ENCODE results near the gene ARHGAP24. TPM values are rescaled to one million over a fixed set of nuclear protein-coding genes. Genes with fewer than 3 reads are reported as not detected.

The ARHGAP24 gene
- total and polyA plus RNA-seq, 2 experiments from 2014 or later: 5.1 to 8.6 TPM

DNA sequence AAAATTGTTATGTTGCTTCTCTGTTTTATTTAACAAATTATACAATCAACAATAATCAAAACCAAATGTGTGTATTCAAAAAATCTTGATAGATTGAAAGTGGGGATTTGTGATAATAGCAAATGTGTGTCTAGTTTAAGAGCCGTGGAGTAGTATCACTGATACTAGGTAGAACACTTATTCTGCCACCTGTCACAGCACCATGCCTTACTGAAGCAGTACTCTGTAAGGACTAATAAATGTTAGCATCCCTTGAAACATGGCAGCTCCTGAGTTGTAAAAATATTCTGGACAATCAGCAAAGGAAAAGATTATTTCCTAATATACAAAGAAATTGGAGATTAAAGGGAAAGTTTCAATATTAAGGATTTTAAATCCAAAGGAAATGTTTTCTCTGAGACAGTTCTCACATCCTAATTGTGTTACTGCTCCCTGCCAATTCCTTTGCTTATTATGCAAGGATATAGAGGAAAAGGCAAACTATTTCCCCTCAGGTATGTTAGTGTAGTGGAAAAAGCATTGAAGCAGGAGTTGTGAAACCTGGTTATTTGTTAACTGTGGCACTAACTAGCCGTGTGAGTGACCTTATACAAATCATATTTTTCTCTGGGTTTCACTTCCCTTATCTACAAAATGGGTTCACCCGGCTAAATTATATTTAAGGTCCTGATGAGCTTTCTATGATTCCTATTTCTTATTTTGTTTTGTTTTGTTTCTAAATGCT, 303.1 kb downstream of the ARHGAP24 start:
- no peaks in the 10 kb centered on the region for H3K27me3 ChIP-seq
- no peak overlapping the region for H3K27ac ChIP-seq
- no peaks in the 10 kb centered on the region for H3K9me3 ChIP-seq (ENCODE audit: low read depth)
- H3K36me3 ChIP-seq: no peaks in the 10 kb centered on the region
- no peak for DNase-seq (ENCODE audit: low read depth in 1 of 2, low spot score in 1 of 2)
- H3K4me3 ChIP-seq: no peak overlapping the region
- H3K4me1 ChIP-seq (ENCODE audit: low read depth): peaks cover 9% of the 10 kb centered on the region
- no peak for TF ChIP-seq CTCF (IDR thresholded peaks at IDR 0.05; ENCODE audit: low read depth, low read length)

DNA sequence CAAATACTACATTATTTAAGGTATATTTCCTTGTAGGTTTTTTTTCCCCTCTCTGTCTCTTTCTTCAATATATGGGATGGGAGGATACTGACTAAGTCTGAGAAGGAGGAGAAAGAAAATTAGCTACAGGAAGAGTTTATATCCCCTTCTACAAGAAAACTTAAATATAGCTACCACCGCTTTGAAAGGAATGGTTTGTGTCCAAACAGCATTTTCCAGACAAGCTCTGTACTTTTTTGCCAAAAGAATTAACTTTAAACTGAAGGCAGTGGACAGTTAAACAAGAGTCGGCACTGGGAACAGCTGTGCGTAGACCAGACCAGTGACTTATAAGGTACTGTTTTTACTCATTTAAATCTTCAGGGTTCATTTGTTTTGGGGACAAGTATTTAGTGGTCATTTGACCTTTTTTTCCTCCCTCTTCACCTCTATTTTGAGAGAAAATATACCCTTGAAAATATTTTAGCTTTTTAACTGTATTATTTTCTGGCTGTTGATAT, 303.7 kb downstream of the ARHGAP24 start:
- Histone ChIP-seq H3K4me1 (ENCODE audit: low read depth) (peaks cover 9% of the 10 kb centered on the region), H3K27ac (no peak overlapping the region), H3K27me3 (no peaks in the 10 kb centered on the region), H3K36me3 (no peaks in the 10 kb centered on the region), H3K9me3 (ENCODE audit: low read depth) (no peaks in the 10 kb centered on the region), H3K4me3 (no peak overlapping the region)
- TF ChIP-seq CTCF (IDR thresholded peaks at IDR 0.05; ENCODE audit: low read depth, low read length): no peak
- DNase-seq (ENCODE audit: low read depth in 1 of 2, low spot score in 1 of 2): peak in 1 of 2 donors; percentile 55

- no peak for TF ChIP-seq CTCF (IDR thresholded peaks at IDR 0.05; ENCODE audit: low read depth, low read length)
- no peak overlapping the region for H3K27ac ChIP-seq
- no peaks in the 10 kb centered on the region for H3K9me3 ChIP-seq (ENCODE audit: low read depth)
- no peaks in the 10 kb centered on the region for H3K27me3 ChIP-seq
- H3K4me1 ChIP-seq (ENCODE audit: low read depth): peaks cover 9% of the 10 kb centered on the region
- DNase-seq (ENCODE audit: low read depth in 1 of 2, low spot score in 1 of 2): peak in 1 of 2 donors; percentile 59
- H3K4me3 ChIP-seq: no peak overlapping the region
- no peaks in the 10 kb centered on the region for H3K36me3 ChIP-seq
Measured at GRCh38 chr4:85779165-85779564, 304.2 kb downstream of the ARHGAP24 start.

DNA sequence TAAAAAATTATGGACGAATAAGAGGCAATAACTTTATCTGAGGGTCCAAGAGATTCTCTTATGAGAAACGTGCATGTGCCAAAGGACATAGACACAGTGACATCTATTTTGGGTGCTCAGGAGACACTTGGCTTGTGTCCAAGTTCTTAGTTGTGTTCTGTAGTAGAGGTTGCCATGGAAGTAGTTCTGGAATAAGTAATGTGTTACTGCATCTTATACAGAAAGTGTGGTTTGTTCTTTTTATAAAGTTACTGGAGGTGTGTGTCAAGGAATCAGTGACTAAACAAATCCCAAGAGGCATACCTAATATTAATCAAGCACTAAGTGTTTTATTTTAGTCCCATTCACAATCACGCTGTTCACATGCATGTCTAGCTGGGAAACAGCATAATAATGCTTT, 305.7 kb downstream of the ARHGAP24 start:
- H3K27me3 ChIP-seq: no peaks in the 10 kb centered on the region
- no peak overlapping the region for H3K4me3 ChIP-seq
- no peak overlapping the region for H3K27ac ChIP-seq
- peak in 1 of 2 donors; percentile 69 for DNase-seq (ENCODE audit: low read depth in 1 of 2, low spot score in 1 of 2)
- peaks cover 9% of the 10 kb centered on the region for H3K4me1 ChIP-seq (ENCODE audit: low read depth)
- no peak for TF ChIP-seq CTCF (IDR thresholded peaks at IDR 0.05; ENCODE audit: low read depth, low read length)
- no peaks in the 10 kb centered on the region for H3K36me3 ChIP-seq
- H3K9me3 ChIP-seq (ENCODE audit: low read depth): no peaks in the 10 kb centered on the region

GRCh38 chr4:85783483-85783882, 308.5 kb downstream of the ARHGAP24 start:
- H3K9me3 ChIP-seq (ENCODE audit: low read depth): no peaks in the 10 kb centered on the region
- H3K27ac ChIP-seq: no peak overlapping the region
- peak in 1 of 2 donors; percentile 87 for DNase-seq (ENCODE audit: low read depth in 1 of 2, low spot score in 1 of 2)
- no peaks in the 10 kb centered on the region for H3K27me3 ChIP-seq
- H3K4me1 ChIP-seq (ENCODE audit: low read depth): no peaks in the 10 kb centered on the region
- H3K36me3 ChIP-seq: no peaks in the 10 kb centered on the region
- no peak for TF ChIP-seq CTCF (IDR thresholded peaks at IDR 0.05; ENCODE audit: low read depth, low read length)
- H3K4me3 ChIP-seq: no peak overlapping the region
